Pulmonary artery endothelial cell (primary cell): ENCODE measurements around the gene RRM1. TPM values are rescaled to one million over a fixed set of nuclear protein-coding genes. Genes with fewer than 3 reads are reported as not detected.
A peak's percentile ranks its signal among the peaks of the same experiment; 100 is the strongest.
"Not testable (repeated sequence)": the region's sequence is repeated elsewhere in the genome, so short reads cannot be mapped to it uniquely, and the experiment has no call there.

Experiments
- DNase-seq: peaks from one replicate; pipeline ENCODE4 v3.0.0-alpha.2; 2011; ENCODE audit warnings: low read depth, low spot score
- total RNA-seq: library from RNA; depleted of rRNA; stranded (reverse); fragments of >200 nt; gene quantifications from 2 replicates; pipeline ENCODE4 v1.2.3, GENCODE V29; 2014

Gene RRM1
- total RNA-seq, 1 donor from 2014 or later = 114 TPM

DNA sequence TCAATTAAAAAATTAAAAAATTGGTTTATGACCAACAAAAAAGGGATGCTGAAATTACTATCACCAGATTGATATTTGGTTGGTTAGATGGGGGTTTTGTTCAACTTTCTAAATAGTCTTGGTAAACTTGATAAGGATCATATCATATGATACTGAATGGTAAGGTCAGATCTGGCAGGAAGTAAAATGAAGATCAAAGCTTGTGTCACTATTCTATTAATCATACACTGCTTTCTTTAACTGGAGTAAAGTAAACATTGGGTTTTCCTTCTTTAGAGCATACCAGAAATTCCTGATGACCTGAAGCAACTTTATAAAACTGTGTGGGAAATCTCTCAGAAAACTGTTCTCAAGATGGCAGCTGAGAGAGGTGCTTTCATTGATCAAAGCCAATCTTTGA is 40.2 kb downstream of the RRM1 start:
- DNase-seq = peak; percentile 48

DNA sequence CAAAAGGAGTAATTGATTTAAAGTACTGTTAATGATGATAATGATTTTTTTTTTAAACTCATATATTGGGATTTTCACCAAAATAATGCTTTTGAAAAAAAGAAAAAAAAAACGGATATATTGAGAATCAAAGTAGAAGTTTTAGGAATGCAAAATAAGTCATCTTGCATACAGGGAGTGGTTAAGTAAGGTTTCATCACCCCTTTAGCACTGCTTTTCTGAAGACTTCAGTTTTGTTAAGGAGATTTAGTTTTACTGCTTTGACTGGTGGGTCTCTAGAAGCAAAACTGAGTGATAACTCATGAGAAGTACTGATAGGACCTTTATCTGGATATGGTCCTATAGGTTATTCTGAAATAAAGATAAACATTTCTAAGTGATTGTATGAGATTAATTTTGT is 43.9 kb downstream of the RRM1 start:
- no peak for DNase-seq

DNA sequence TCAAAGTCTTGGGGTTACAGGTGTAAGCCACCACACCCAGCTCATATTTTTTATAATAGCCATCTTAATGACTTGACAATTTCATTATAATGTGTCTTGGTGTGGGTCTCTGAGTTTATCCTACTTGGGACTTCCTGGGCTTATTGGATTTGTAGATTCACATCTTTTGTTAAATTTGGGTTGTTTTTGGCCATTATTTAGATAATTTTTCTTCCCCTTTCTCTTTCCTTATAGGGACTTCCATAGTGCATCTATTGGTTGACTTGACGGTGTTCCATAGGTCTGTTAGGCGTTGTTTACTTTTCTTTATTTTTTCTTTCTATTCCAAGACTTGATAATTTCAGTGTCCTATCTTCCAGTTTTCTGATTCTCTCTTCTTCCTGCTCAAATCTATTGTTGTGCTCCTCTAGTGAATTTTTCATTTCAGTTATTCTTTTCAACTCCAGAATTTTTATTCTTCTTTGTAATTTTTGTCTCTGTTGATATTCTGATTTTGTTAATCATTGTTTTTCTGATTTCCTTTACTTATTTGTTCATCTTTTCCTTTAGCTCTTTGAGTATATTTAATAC is 45.6 kb downstream of the RRM1 start:
- DNase-seq = no peak

DNA sequence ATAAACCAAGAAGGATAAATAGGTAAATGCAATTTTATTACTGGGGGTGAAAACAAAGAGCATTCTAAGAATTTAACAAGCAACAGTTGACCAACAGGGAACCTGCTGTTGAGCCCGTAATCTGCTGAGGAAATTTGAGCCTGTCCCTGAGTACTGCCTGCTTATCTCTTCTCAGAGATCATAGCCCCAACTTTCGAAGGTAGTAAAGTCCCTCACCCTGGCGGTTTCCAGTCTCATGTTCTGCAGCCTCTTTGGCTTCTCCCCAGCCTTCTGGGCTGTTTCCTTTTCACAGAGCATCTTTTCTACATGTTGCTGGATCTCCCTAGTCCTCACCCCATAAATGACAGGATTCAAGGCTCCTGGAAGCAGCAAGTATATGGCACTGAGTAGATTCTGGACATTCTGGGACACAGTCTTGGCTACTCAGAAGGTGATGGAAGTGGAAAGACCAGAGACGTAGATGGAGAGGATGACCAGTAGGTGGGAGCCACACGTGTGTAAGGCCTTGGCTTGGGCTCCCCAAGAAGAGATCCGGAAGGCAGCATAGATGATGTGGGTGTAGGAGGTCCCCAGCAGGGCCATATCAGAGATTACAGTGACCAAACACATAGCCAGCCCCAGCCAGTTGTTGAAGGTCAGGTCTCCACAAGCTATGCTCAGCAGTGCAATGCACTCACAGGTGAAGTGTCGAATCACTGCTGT is 51.6 kb downstream of the RRM1 start:
- DNase-seq = no peak

DNA sequence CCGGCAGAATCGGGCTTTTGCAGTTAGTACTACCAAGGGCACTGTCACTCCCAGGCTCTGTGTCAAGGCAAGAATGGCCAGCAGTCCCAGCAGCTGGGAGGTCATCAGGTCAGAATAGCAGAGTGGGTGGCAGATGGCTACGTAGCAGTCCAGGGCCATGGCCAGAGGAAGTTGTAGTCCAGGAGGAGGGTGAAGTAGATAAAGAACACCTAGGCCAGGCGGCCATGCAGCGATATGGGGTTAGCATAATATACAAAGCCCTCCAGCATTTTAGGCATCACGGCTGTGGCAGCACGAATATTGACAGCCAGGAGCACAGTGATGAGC is 52.1 kb downstream of the RRM1 start:
- no peak for DNase-seq

DNA sequence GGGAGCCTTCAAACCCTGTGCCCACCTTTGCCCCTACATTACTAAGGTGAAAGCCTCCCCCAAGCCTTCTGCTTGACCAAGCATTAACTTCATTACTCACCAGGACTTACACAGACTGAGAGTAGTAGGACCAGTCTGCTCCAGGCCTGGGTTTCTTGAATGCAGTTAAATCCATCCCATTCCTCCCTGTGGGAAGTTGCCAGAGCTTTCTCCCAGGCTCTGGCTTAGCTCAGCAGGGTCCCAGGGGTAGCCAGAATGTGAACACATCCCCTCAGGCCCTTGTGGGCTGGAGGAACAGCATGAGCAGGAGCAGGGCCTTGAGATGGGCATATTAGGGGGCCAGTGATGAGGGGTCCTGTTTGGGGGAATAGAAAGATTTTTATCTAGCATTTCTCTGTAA is 59.9 kb downstream of the RRM1 start:
- no peak for DNase-seq

DNA sequence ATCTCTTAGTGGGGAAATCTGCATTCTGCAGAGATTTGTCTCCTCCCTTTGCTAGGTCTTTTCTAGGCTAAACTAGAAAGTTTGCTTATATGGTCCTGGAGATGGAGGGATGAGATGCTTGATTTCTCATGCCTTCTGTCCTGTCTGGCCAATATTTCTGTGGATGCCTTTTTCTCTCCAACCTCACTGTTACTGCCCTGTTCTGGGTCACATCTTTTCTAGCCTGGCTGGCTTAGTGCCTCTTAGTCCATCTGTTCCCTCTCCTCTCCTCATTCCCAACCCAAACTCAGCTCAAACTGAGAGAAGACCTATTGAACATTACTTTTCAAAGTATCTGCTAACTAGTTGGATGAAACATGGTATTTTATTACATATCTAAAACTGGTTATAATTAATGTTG is 62.0 kb downstream of the RRM1 start:
- no peak for DNase-seq

DNA sequence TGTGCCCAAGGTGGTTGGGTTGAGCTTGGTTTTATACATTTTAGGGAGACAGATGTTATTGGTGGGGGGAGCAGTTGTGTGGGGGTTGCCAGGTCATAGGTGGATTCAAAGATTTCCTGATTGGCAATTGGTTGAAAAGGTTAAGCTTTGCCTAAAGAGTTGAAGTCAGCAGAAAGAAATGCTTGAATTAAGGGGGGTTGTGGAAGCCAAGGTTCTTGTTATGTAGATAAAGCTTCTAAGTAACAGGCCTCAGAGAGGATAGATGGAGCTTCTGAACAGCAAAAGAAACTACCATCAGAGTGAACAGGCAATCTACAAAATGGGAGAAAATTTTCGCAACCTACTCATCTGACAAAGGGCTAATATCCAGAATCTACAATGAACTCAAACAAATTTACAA is 64.2 kb downstream of the RRM1 start:
- DNase-seq = not testable (repeated sequence)

DNA sequence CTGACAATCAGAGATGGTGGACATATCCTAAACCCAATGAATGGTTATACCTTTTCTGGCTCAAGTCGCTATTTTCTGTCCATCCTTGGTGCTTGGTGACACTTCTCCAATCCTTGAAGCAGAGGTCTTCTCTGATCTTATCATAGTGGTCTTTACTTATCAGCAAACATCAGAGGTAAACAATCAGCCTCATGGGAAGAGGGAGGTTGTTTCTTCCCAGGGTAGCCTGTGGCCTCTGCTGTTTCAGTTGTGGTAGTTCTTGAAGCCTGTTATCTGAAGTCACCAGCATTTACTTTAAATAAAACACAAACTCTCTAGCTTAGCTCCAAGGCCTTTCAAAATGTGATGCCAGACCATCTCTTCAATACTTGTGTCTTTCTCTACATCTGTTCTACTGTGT is 66.7 kb downstream of the RRM1 start:
- no peak for DNase-seq

DNA sequence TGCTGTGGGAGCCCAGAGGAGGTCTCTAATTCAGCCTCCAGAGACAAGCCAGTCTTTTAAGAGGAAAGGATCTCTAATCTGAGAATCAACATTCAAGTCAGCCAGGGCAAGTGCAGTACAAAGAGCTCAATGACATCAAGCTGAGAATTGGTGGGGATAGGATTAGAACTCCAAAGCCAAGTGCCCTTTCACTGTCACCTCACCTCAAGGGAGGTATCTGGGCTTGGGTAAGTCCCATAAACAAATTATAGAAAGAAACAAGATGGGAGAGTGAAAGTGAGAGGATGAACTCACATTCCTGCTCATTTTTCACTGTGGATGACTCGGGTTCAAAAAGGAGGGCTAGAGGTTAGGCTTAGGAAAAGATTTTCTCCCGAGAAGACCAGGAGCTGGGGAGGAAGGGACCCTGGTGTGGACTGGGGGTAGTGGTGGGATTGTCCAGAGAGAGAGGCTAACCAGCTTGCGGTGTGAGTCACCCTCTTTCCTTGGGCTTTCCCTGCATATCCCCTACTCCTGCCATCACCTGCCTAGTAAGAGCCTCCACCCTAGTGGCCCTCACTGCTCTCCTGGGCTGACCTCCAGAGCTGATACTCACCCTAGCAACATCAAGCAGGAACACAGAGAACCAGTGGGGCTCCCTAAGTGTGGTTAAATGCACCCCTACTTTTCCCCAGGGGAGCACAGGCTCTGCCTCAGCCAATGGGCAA is 70.4 kb downstream of the RRM1 start:
- no peak for DNase-seq

DNA sequence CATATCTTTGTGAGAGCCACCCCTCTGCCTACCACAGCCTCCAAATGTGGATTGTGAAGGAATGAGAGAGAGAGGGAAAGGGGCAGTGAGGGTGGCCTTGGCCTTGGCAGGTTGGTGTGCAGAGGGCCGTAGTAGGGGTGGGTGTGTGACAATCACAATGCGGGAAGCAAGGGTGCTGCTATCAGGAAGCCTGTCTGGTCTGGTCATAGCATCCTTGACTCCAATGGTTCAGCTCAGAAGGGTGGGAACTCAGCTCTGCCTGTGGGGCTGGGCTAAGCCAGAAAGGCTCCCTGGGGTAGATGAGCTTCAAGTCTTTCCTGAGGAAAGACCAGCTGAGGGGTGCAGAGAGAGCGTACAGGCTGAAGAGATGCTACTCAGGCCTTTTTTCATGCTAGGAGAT is 72.7 kb downstream of the RRM1 start:
- DNase-seq = no peak

DNA sequence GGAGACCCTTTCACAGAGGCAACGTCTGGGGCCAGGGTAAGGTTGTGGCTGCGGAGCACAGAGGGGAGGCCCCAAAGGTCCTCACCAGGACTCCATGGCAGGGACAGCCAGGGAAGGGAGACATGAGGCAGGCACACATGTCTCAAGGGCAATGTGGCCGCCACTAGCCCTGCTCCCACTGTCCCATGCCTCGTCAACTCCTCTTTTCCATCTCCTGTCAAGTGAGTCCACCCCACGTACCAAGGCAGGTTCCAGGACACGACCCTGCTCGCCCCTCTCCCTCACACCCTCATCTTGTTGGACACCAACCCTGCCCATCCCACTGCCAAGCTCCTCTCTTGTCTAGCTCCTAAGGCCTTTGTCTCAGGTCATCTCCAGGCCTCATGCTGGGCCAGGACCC is 73.2 kb downstream of the RRM1 start:
- DNase-seq = no peak

DNA sequence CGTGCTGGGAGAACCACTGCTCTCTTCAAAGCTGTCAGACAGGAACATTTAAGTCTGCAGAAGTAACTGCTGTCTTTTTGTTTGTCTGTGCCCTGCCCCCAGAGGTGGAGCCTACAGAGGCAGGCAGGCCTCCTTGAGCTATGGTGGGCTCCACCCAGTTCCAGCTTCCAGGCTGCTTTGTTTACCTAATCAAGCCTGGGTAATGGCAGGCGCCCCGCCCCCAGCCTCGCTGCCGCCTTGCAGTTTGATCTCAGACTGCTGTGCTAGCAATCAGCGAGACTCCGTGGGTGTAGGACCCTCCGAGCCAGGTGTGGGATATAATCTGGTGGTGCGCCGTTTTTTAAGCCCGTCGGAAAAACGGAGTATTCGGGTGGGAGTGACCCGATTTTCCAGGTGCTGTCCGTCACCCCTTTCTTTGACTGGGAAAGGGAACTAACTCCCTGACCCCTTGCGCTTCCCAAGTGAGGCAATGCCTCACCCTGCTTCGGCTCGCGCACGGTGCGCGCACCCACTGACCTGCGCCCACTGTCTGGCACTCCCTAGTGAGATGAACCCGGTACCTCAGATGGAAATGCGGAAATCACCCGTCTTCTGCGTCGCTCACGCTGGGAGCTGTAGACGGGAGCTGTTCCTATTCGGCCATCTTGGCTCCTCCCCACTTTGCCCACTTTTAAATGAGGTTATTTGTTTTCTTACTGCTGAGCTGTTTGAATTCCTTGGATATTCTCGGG is 81.2 kb downstream of the RRM1 start:
- DNase-seq = not testable (repeated sequence)

DNA sequence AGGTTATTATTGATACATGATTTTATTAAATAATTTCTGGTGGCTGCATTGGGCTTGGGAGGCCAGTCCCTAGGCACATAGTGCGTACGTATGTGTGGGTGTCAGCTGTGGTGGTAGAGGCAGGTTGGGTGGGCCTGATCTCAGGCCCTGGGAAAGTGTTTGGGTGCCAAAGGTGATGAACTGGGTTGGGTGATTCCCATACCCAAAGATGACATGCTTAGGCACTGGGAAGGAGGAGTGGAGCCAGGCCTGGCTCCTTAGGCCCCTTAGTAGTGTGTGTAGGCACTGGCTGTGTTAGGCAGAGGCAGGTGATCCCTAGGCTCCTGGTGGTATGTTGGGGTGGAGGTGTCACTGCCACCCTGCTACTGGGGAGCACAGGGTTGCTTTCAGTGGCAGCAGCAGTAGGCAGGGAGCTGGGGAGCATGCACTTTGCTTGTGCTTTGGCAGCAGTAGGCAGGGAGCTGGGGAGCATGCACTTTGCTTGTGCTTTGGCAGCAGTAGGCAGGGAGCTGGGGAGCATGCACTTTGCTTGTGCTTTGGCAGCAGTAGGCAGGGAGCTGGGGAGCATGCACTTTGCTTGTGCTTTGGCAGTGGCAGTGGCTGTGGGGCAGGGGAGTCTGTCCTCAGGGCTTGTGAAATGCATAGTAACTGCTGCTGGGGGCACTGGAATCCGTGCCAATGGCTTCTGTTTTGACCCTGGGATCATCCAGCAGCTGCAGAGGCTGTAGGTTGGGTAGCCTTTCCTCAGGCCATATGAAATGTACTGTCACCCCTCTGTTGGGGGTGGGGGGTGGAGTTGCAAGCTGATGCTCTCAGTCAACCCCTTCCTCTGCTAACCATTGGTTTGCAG is 84.4 kb downstream of the RRM1 start:
- DNase-seq = no peak

DNA sequence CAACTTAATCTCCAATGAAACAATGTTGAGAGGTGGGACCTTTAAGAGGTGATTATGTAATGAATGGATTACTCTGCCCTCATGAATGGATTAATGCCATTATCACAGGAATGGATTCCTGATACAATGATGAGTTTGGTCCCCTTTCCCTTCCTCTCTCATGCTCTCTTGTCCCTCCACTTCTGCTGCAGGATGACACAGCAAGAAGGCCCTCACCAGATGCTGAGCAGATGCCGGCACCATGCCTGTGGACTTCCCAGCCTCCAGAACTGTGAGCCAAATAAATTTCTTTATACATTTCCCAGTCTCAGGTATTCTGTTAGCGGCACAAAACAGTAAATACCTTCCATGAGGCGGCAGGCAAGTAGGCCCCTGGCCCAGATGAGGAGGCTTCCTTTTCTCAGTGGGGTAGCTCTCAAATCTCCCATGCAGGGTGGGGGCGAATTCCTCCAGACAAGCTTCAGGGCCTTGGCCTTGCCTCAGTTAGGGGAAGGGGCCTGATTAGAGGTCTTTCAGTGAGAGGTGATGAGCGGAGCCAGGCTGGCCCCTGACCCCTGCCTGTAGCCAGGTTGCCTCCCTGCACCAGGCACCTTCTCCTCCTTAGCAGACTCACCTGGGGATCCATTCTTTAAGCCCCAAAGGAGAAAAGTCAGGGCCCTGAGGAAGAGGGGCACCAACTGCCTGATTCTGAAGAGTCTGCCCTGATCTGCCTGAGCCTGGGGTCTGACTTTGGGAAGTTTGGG is 86.0 kb downstream of the RRM1 start:
- DNase-seq = no peak

DNA sequence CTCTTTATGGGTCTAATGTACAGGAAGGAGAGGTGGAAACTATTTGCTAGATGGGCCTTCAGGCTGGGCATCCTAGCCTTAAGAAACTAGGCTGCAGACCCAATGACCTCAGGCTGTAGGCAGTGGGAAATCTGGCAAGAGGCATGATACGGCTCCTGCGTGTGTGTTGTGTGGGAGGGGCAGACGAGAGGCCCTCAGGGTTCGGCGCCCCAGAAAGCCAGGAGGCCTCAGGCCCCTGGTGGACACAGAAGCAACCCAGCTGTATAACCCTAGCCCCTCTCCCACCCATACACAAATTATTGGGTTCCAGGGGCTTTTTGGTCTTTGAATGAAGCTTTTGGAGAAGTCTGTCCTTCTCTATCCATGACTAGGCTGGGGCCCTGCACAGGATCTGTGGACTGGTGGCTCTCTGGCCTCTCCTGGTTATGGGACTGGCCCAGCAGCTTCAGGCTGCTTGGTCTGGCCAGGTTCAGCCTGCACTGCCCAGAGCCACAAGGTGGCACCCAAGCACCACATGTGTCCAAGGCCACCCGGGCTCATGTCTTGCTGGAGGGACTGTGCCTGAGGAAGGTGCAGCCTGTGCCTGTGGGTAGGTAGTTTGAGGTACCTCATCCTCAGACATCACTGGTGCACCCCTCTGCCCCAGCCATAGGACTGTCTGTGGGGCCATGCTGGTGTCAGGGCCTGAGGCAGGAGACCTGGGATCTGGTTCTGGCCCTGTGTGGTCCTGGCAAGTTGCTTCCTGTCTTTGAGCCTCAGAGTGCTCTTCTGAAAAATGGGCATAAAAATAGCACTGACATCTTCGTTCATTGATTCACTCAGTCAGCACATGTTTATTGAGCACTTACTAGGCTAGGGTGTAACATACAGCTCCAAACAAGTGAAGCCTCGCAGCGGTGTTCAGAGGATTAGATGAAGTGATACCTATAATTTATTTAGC is 87.5 kb downstream of the RRM1 start:
- peak; percentile 30 for DNase-seq

DNA sequence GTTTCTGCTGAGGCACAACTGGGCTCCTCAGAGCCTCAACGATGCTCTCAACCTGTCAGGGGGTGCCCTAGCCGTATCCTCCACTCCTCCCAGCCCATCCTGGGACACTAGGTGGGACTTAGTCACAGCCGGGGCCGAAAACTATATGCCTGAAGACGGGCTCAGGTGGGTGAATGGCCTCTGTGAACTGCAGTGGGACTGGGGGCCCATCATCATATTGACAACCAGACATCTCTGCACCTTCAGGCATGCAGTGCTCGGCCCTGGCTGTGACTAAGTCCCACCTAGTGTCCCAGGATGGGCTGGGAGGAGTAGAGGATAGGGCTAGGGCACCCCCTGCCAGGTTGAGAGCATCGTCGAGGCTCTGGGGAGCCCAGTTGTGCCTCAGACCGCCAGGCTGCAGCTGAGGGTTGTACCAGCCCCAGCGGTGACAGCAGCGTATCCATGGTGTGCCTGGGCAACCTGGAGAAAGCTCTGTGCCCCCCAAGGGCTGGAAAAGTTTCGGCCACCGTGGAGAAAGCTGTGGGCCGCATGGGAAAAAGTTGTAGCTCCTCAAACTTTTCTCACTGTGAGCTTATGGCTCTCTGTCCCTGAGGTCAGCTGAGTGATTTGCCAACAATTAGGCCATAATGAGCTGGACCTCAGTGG is 88.9 kb downstream of the RRM1 start:
- no peak for DNase-seq

DNA sequence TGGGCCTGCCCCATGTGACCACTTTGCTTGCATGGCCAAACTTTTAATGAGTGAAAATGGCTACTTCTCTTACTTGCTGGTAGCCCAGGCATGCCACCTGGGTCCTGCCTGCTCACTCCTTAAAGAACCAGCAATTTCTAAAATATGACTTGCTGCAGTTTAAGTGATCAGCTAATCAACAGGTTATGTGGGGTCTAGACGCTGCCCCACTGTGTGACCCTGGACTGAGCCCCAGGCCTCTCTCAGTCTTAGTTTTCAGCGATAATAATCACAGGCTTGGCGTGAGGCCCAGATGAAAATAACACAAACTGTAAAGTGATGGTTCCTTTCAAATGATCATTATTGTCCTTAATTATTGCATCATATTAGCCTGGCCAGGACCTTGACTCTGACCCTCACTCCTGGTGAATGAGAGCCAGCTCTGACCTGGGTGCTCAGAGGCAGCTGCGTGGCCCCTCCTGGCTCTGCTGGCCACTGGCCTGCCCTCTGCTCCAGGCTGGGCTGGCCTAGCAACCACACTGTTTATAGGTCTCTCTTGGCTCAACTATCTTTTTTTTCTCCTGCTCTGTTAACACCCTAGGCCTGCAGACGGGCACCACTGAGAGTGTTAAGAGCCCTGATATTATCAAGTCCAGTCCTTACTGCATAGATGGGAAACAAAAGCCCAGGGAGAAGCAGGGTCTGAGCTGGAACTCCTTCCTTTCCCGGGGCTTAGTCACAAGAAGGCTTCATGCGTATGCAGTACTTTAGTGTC is 89.7 kb downstream of the RRM1 start:
- no peak for DNase-seq
